B cell (primary cell): ENCODE measurements around the gene PHIP. TPM values are rescaled to one million over a fixed set of nuclear protein-coding genes. Genes with fewer than 3 reads are reported as not detected.
A peak's percentile ranks its signal among the peaks of the same experiment; 100 is the strongest.

Source experiments
- ATAC-seq: fragments of 200-7000 bp; cut with Tn5 transposase; one replicate; pipeline ENCODE4 v1.10.0; 2021; ENCODE audit warnings: low read depth, mild to moderate bottlenecking, moderate number of reproducible peaks, moderate library complexity
- CTCF ChIA-PET: fragments of 350-600 bp; sonication (Branson Sonifier 250); formaldehyde crosslinking; loops from one replicate; lab custom pipeline; 2021; ENCODE audit warnings: antibody characterized with exemption, inconsistent platforms; lab: Charles Lee
- POLR2A ChIA-PET: fragments of 350-600 bp; sonication (Branson Sonifier 250); formaldehyde crosslinking; loops from one replicate; lab custom pipeline; 2021; ENCODE audit warnings: antibody characterized with exemption; lab: Charles Lee
- DNase-seq: peaks from one replicate; pipeline ENCODE4 v3.0.0; 2013
- H2AFZ ChIP-seq: 2 replicates; pipeline ENCODE4 v1.6.1; 2012; ENCODE audit warnings: mild to moderate bottlenecking, low read depth, low read length; ENCODE audit not compliant: insufficient read depth, poor library complexity, severe bottlenecking
- H3K27ac ChIP-seq, 2 donors: 1 replicate in 1 of 2; 2 replicates in 1 of 2; pipeline ENCODE4 v1.5.1; 2012 to 2013; ENCODE audit warnings: low read length in 2 of 2, mild to moderate bottlenecking in 2 of 2, moderate library complexity in 1 of 2
- H3K27me3 ChIP-seq, 4 experiments: fragments of 200-600 bp in 1 of 4; sonication (generic) in 1 of 4; replicated peaks in 1 of 4; 1 replicate in 2 of 4; 2 replicates in 2 of 4; pipeline versions ENCODE4 v1.6.1 to v1.7.0; 2013 to 2016; ENCODE audit warnings: low read length in 3 of 4, mild to moderate bottlenecking in 2 of 4, mixed read lengths in 1 of 4, moderate library complexity in 1 of 4; ENCODE audit not compliant: insufficient read depth in 4 of 4, control insufficient read depth in 3 of 4; ENCODE audit errors: control extremely low read depth in 1 of 4
- H3K36me3 ChIP-seq, 2 experiments: replicated peaks in 1 of 2; 1 replicate in 1 of 2; 2 replicates in 1 of 2; pipeline versions ENCODE4 v1.6.1 to v1.7.1; 2013; ENCODE audit warnings: low read length in 1 of 2; ENCODE audit not compliant: insufficient read depth in 2 of 2, control insufficient read depth in 1 of 2; ENCODE audit errors: control extremely low read depth in 1 of 2, extremely low read depth in 1 of 2
- H3K4me1 ChIP-seq, 2 donors: fragments of 200-600 bp in 1 of 2; sonication (generic) in 1 of 2; 1 replicate in 1 of 2; 2 replicates in 1 of 2; pipeline versions ENCODE4 v1.5.1 to v1.6.1; 2013 to 2017; ENCODE audit warnings: low read length in 2 of 2; ENCODE audit not compliant: control insufficient read depth in 2 of 2, insufficient read depth in 2 of 2
- H3K4me2 ChIP-seq: replicated peaks from 2 replicates; pipeline ENCODE3; 2012; ENCODE audit warnings: mild to moderate bottlenecking, low read depth, low read length; ENCODE audit not compliant: poor library complexity, severe bottlenecking
- H3K4me3 ChIP-seq, 5 experiments: fragments of 200-600 bp in 1 of 5; sonication (generic) in 1 of 5; 1 replicate in 3 of 5; 2 replicates in 2 of 5; pipeline versions ENCODE4 v1.5.1 to v1.7.0; 2011 to 2016; ENCODE audit warnings: low read length in 4 of 5, mild to moderate bottlenecking in 4 of 5, low read depth in 2 of 5, control low read depth in 1 of 5, moderate library complexity in 1 of 5; ENCODE audit not compliant: insufficient read depth in 1 of 5; ENCODE audit errors: control extremely low read depth in 1 of 5, extremely low read depth in 1 of 5
- H3K79me2 ChIP-seq: fragments of 200-600 bp; sonication (generic); one replicate; pipeline ENCODE4 v1.6.0; 2016; ENCODE audit warnings: low read length; ENCODE audit not compliant: control insufficient read depth, insufficient read depth
- H3K9ac ChIP-seq: fragments of 200-600 bp; sonication (generic); 2 replicates; pipeline ENCODE4 v1.6.1; 2017; ENCODE audit warnings: mild to moderate bottlenecking, low read length, moderate library complexity
- H3K9me3 ChIP-seq, 3 donors: one replicate each; pipeline versions ENCODE4 v1.6.1 to v1.7.1; 2013; ENCODE audit warnings: low read length in 2 of 3; ENCODE audit not compliant: control insufficient read depth in 2 of 3, insufficient read depth in 1 of 3; ENCODE audit errors: control extremely low read depth in 1 of 3
- H4K20me1 ChIP-seq: 2 replicates; pipeline ENCODE4 v1.6.0; 2012; ENCODE audit warnings: mild to moderate bottlenecking, low read length; ENCODE audit not compliant: insufficient read depth, control insufficient read depth, poor library complexity, severe bottlenecking
- H3K27ac Mint-ChIP-seq: one replicate; pipeline ENCODE4 v1.8.0; 2021; ENCODE audit warnings: mixed read lengths
- H3K27me3 Mint-ChIP-seq: one replicate; pipeline ENCODE4 v1.8.0; 2021; ENCODE audit warnings: mixed read lengths
- H3K4me1 Mint-ChIP-seq: one replicate; pipeline ENCODE4 v1.8.0; 2021; ENCODE audit warnings: mixed read lengths
- H3K4me3 Mint-ChIP-seq: one replicate; pipeline ENCODE4 v1.8.0; 2021; ENCODE audit warnings: mixed read lengths
- H3K9me3 Mint-ChIP-seq: one replicate; pipeline ENCODE4 v1.8.0; 2022; ENCODE audit warnings: mixed read lengths; ENCODE audit not compliant: insufficient read depth
- EZH2 ChIP-seq: IDR thresholded peaks from 2 replicates; pipeline ENCODE4 v1.6.1; 2012; ENCODE audit warnings: borderline replicate concordance, low read depth, mild to moderate bottlenecking, moderate library complexity, low read length; ENCODE audit not compliant: insufficient read depth, poor library complexity, severe bottlenecking
- WGBS: methylation state at CpG from one replicate; pipeline ENCODE4 v1.1.5; 2013; ENCODE audit warnings: missing lambda C conversion rate; ENCODE audit not compliant: insufficient coverage; 5-methylcytosine and 5-hydroxymethylcytosine counted together
- intact Hi-C: fragments of 100-400 bp; cut with micrococcal nuclease; formaldehyde crosslinking; loops from one replicate; pipeline ENCODE4 v1.10.0; 2022
- polyA plus RNA-seq: library from polyadenylated mRNA; depleted of rRNA; stranded (reverse); fragments of >200 nt; gene quantifications from 2 replicates; pipeline ENCODE4 v1.2.3, GENCODE V29; 2012
- total RNA-seq, 2 donors: library from RNA; stranded (reverse); fragments of 120-200 nt in 1 of 2; gene quantifications; 1 replicate in 1 of 2; 2 replicates in 1 of 2; pipeline versions ENCODE4 v1.2.3 to v1.2.4, GENCODE V29; 2013 to 2022
- TF ChIP-seq, protein P1 (sequence below): fragments of 200-600 bp; IDR thresholded peaks from one replicate; pipeline ENCODE4 v1.8.0; 2022; ENCODE audit warnings: antibody characterized with exemption, mild to moderate bottlenecking

Gene PHIP
- total and polyA plus RNA-seq, 2 donors (not counting 1 experiment from before 2014, with no cell fraction given): 7.4 to 52.7 TPM

DNA sequence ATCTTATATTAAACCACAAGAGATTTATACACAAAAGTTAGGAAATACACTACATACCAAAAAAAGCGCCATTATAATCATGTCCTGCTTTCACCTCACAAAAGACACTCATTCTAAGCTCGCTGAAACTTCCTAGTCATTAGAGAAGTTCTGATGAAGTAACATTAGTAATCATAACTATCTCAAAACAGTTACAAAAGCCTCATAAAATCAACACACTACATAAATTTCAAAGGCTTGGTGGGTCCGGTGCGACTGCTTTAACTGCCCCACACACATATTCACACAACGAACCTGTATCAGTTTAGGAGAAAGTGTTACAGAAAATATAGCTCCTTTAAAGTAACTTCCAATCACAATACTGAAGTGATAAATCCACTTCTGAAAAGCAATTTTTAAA, 1.9 kb downstream of the PHIP start:
- Mint-ChIP-seq H3K4me3 (peak overlapping the region; percentile 83), H3K9me3 (no peaks in the 10 kb centered on the region), H3K27me3 (no peaks in the 10 kb centered on the region), H3K4me1 (peaks cover 51% of the 10 kb centered on the region), H3K27ac (peak overlapping the region; percentile 96)
- Histone ChIP-seq H3K36me3 (peaks cover 0 to 1% of the 10 kb centered on the region in 2 experiments), H3K4me2 (peak overlapping the region; percentile 68), H3K4me1 (peaks cover 3 to 28% of the 10 kb centered on the region in 2 donors), H3K27me3 (peaks cover 0 to 7% (median 0%) of the 10 kb centered on the region in 4 experiments), H3K4me3 (peak overlapping the region in 4 of 5 experiments; percentile 11 to 98 (median 75)), H4K20me1 (peaks cover 8% of the 10 kb centered on the region), H2AFZ (peak overlapping the region; percentile 32), H3K9ac (peak overlapping the region; percentile 85), H3K9me3 (no peaks in the 10 kb centered on the region), H3K79me2 (peaks cover 54% of the 10 kb centered on the region), H3K27ac (peak overlapping the region; percentile 54 to 82)
- ATAC-seq: no peak
- TF ChIP-seq, protein P1, sequence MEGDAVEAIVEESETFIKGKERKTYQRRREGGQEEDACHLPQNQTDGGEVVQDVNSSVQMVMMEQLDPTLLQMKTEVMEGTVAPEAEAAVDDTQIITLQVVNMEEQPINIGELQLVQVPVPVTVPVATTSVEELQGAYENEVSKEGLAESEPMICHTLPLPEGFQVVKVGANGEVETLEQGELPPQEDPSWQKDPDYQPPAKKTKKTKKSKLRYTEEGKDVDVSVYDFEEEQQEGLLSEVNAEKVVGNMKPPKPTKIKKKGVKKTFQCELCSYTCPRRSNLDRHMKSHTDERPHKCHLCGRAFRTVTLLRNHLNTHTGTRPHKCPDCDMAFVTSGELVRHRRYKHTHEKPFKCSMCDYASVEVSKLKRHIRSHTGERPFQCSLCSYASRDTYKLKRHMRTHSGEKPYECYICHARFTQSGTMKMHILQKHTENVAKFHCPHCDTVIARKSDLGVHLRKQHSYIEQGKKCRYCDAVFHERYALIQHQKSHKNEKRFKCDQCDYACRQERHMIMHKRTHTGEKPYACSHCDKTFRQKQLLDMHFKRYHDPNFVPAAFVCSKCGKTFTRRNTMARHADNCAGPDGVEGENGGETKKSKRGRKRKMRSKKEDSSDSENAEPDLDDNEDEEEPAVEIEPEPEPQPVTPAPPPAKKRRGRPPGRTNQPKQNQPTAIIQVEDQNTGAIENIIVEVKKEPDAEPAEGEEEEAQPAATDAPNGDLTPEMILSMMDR: no peak
- no peak for TF ChIP-seq EZH2
- POLR2A ChIA-PET: interaction anchor here (1.3 to 1.6 kb wide), 2 partner anchors 24 to 158 kb away, joined by 3 read pairs; partner anchors contain the start of gene HMGN3
- no CpG with 5 or more reads among the region's 5 CpGs for WGBS
- no peak for DNase-seq
- intact Hi-C loops: loop anchor here (10.0 kb wide), 1 partner anchor 51 kb away; no protein-coding TSS in a partner anchor
- CTCF ChIA-PET: no interaction called here

DNA sequence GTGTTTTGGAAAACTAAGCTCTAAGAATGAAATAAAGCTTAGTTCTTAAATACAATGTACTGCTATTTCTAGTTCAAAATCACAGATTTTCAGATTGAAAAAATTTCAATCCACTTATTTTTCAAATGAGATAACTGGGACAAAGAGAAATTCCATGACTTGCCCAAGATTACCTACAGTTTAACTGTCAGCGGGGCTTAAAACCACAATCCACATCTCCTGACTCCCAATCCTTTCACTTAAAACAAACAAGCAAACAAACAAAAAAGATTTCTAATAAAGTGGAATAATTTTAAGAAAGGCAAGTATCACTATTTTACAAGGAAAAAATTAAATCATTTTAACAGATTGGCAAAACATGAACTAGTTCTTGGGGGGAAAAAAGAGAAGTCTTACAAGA, 4.2 kb downstream of the PHIP start:
- Histone ChIP-seq H3K27ac (no peak overlapping the region), H3K4me3 (no peak overlapping the region), H3K9me3 (no peaks in the 10 kb centered on the region), H3K79me2 (peaks cover 75% of the 10 kb centered on the region), H3K36me3 (peaks cover 0 to 4% of the 10 kb centered on the region in 2 experiments), H3K27me3 (no peaks in the 10 kb centered on the region), H3K9ac (no peak overlapping the region), H2AFZ (no peak overlapping the region), H3K4me2 (peak overlapping the region; percentile 7), H3K4me1 (peaks cover 7 to 22% of the 10 kb centered on the region in 2 donors), H4K20me1 (peaks cover 8% of the 10 kb centered on the region)
- ChIA-PET CTCF (no interaction called here), POLR2A (no interaction called here)
- TF ChIP-seq, protein P1: no peak
- TF ChIP-seq EZH2: no peak
- ATAC-seq: no peak
- H3K27ac Mint-ChIP-seq: no peak overlapping the region
- peaks cover 52% of the 10 kb centered on the region for H3K4me1 Mint-ChIP-seq
- no peak overlapping the region for H3K4me3 Mint-ChIP-seq
- H3K9me3 Mint-ChIP-seq: no peaks in the 10 kb centered on the region
- intact Hi-C loops: loop anchor here (10.0 kb wide), 1 partner anchor 49 kb away; no protein-coding TSS in a partner anchor
- WGBS: no CpG with 5 or more reads among the region's 1 CpG
- DNase-seq: no peak
- no peaks in the 10 kb centered on the region for H3K27me3 Mint-ChIP-seq
